ENCODE data around the gene MMP21.

MMP21 gene

GRCh38 chr10:125792342-125793300 lies 17.0 kb upstream of the MMP21 start:
- no peak for DNase-seq

GRCh38 chr10:125788156-125789034 lies 12.8 kb upstream of the MMP21 start:
- DNase-seq, result no peak

- DNase-seq, result no peak
These were observed 10.2 kb upstream of the MMP21 start for GRCh38 chr10:125785791-125786190.

GRCh38 chr10:125783957-125784356 lies 8.3 kb upstream of the MMP21 start:
- DNase-seq, result no peak

- no peak for DNase-seq
These were observed 7.8 kb upstream of the MMP21 start for GRCh38 chr10:125783408-125783807.

- no peak for DNase-seq
These were observed 7.0 kb upstream of the MMP21 start for GRCh38 chr10:125782616-125783015.

GRCh38 chr10:125782054-125782453 lies 6.4 kb upstream of the MMP21 start:
- no peak for DNase-seq

GRCh38 chr10:125781374-125781773 lies 5.8 kb upstream of the MMP21 start:
- DNase-seq, result no peak

- DNase-seq, result no peak
These were observed 4.0 kb upstream of the MMP21 start for GRCh38 chr10:125779403-125780327.

- no peak for DNase-seq
These were observed 2.9 kb upstream of the MMP21 start for GRCh38 chr10:125778556-125778955.

GRCh38 chr10:125777806-125778205 lies 2.2 kb upstream of the MMP21 start:
- DNase-seq, result no peak

- DNase-seq, result no peak
These were observed 935 bp downstream of the MMP21 start for GRCh38 chr10:125774581-125775191.

GRCh38 chr10:125773687-125774543 lies 1.7 kb downstream of the MMP21 start:
- no peak for DNase-seq

GRCh38 chr10:125772864-125773180 lies 2.8 kb downstream of the MMP21 start:
- no peak for DNase-seq

- no peak for DNase-seq
These were observed 3.3 kb downstream of the MMP21 start for GRCh38 chr10:125772112-125772863.

- DNase-seq, result no peak
These were observed 4.8 kb downstream of the MMP21 start for GRCh38 chr10:125770844-125771243.

GRCh38 chr10:125769175-125769574 lies 6.4 kb downstream of the MMP21 start:
- DNase-seq, result no peak

GRCh38 chr10:125768219-125768855 lies 7.3 kb downstream of the MMP21 start:
- no peak for DNase-seq

- DNase-seq, result no peak
These were observed 9.1 kb downstream of the MMP21 start for GRCh38 chr10:125766511-125766910.

GRCh38 chr10:125765835-125766234 lies 9.8 kb downstream of the MMP21 start:
- no peak for DNase-seq
